Panc1 (cell line): ENCODE measurements around the gene TBC1D24.

Experiments
- CTCF ChIP-seq: fragments of 450-650 bp; IDR thresholded peaks from 2 replicates; pipeline ENCODE4 v1.5.1; 2017; ENCODE audit warnings: mild to moderate bottlenecking
- POLR2AphosphoS5 ChIP-seq: IDR thresholded peaks from 2 replicates; pipeline ENCODE4 v1.6.1; 2012; ENCODE audit warnings: mild to moderate bottlenecking, low read depth, low read length, moderate library complexity
- REST ChIP-seq, 2 experiments: IDR thresholded peaks; 2 replicates each; pipeline ENCODE4 v1.6.1; 2011 to 2012; ENCODE audit warnings: low read depth in 2 of 2, control low read depth in 1 of 2, low read length in 1 of 2, mild to moderate bottlenecking in 1 of 2, moderate library complexity in 1 of 2; ENCODE audit not compliant: insufficient read depth in 1 of 2

- TF ChIP-seq CTCF (peak; percentile 86), POLR2AphosphoS5 (no peak; the same call in 1 of the 2 replicates), REST (IDR thresholded peaks at IDR 0.05; ENCODE audit: insufficient read depth in 1 of 2, low read depth in 2 of 2, low read length in 1 of 2) (no peak)
Measured at GRCh38 chr16:2473999-2474876, 689 bp upstream of the TBC1D24 start.
